ENCODE measurements around the gene MTO1.

- no peak for TF ChIP-seq TAF1 (IDR thresholded peaks at IDR 0.05; ENCODE audit: borderline replicate concordance, low read depth, low read length)
- no peak for TF ChIP-seq POLR2A (IDR thresholded peaks at IDR 0.05; ENCODE audit: low read depth, low read length)
Observed at GRCh38 chr6:73532293-73532692, 70.8 kb downstream of the MTO1 start.

Data from GM12892 (cell line).